HepG2 (cell line): ENCODE data around the gene ACO1.

Experiments
- POLR2A ChIP-seq, 2 experiments: IDR thresholded peaks; 2 replicates each; pipeline ENCODE4 v1.6.1; 2011; ENCODE audit warnings: low read depth in 2 of 2, low read length in 2 of 2, mild to moderate bottlenecking in 1 of 2, moderate library complexity in 1 of 2; ENCODE audit not compliant: insufficient read depth in 1 of 2
- POLR2AphosphoS5 ChIP-seq: IDR thresholded peaks from 2 replicates; pipeline ENCODE4 v1.6.1; 2012; ENCODE audit warnings: low read depth, low read length
- ZNF136 ChIP-seq: sonication (generic); formaldehyde crosslinking; IDR thresholded peaks from 2 replicates; pipeline ENCODE4 v1.8.1; 2022; ENCODE audit warnings: low read depth, mild to moderate bottlenecking, moderate library complexity, missing genetic modification reagents

- TF ChIP-seq POLR2AphosphoS5 = no peak
- TF ChIP-seq POLR2A (IDR thresholded peaks at IDR 0.05; ENCODE audit: insufficient read depth in 1 of 2, low read depth in 2 of 2, low read length in 2 of 2) = no peak
- no peak for TF ChIP-seq ZNF136 (CRISPR knock-in tag)
These were observed 79.3 kb downstream of the ACO1 start for GRCh38 chr9:32463500-32464293.
